ENCODE data around the gene HNRNPH1. TPM values are rescaled to one million over a fixed set of nuclear protein-coding genes. Genes with fewer than 3 reads are reported as not detected.

Gene HNRNPH1
- total RNA-seq, 1 donor from 2014 or later: 987 TPM

GRCh38 chr5:179585941-179586401 is 37.5 kb downstream of the HNRNPH1 start:
- H3K27me3 Mint-ChIP-seq (ENCODE audit: insufficient read depth): no peaks in the 10 kb centered on the region
- intact Hi-C loops (cut with micrococcal nuclease): no loop called here
- no peak overlapping the region for H3K4me3 Mint-ChIP-seq
- no peaks in the 10 kb centered on the region for H3K9me3 Mint-ChIP-seq
- H3K4me1 Mint-ChIP-seq (ENCODE audit: low read depth): no peaks in the 10 kb centered on the region
- no peak overlapping the region for H3K27ac Mint-ChIP-seq
- no peak for DNase-seq (ENCODE audit: low spot score)
- H3K36me3 Mint-ChIP-seq (ENCODE audit: low read depth): peaks cover 26% of the 10 kb centered on the region

GRCh38 chr5:179577286-179577960 is 46.0 kb downstream of the HNRNPH1 start:
- no peak for DNase-seq (ENCODE audit: low spot score)
- Mint-ChIP-seq H3K36me3 (ENCODE audit: low read depth) (peaks cover 22% of the 10 kb centered on the region), H3K4me3 (no peak overlapping the region), H3K9me3 (no peaks in the 10 kb centered on the region), H3K27me3 (ENCODE audit: insufficient read depth) (no peaks in the 10 kb centered on the region), H3K27ac (no peak overlapping the region), H3K4me1 (ENCODE audit: low read depth) (no peaks in the 10 kb centered on the region)
- intact Hi-C loops (cut with micrococcal nuclease): no loop called here

GRCh38 chr5:179572386-179572785 is 51.1 kb downstream of the HNRNPH1 start:
- DNase-seq (ENCODE audit: low spot score): no peak
- no peak overlapping the region for H3K4me3 Mint-ChIP-seq
- intact Hi-C loops (cut with micrococcal nuclease): no loop called here
- no peak overlapping the region for H3K27ac Mint-ChIP-seq
- peaks cover 25% of the 10 kb centered on the region for H3K36me3 Mint-ChIP-seq (ENCODE audit: low read depth)
- no peaks in the 10 kb centered on the region for H3K27me3 Mint-ChIP-seq (ENCODE audit: insufficient read depth)
- no peaks in the 10 kb centered on the region for H3K9me3 Mint-ChIP-seq
- H3K4me1 Mint-ChIP-seq (ENCODE audit: low read depth): peaks cover 5% of the 10 kb centered on the region

GRCh38 chr5:179568721-179569120 is 54.8 kb downstream of the HNRNPH1 start:
- DNase-seq (ENCODE audit: low spot score): no peak
- Mint-ChIP-seq H3K27me3 (ENCODE audit: insufficient read depth) (no peaks in the 10 kb centered on the region), H3K4me1 (ENCODE audit: low read depth) (peaks cover 5% of the 10 kb centered on the region), H3K27ac (no peak overlapping the region), H3K36me3 (ENCODE audit: low read depth) (peaks cover 24% of the 10 kb centered on the region), H3K4me3 (no peak overlapping the region), H3K9me3 (no peaks in the 10 kb centered on the region)
- intact Hi-C loops (cut with micrococcal nuclease): no loop called here

- Mint-ChIP-seq H3K9me3 (no peaks in the 10 kb centered on the region), H3K36me3 (ENCODE audit: low read depth) (peaks cover 33% of the 10 kb centered on the region), H3K4me1 (ENCODE audit: low read depth) (peaks cover 5% of the 10 kb centered on the region), H3K4me3 (no peak overlapping the region), H3K27me3 (ENCODE audit: insufficient read depth) (no peaks in the 10 kb centered on the region), H3K27ac (no peak overlapping the region)
- intact Hi-C loops (cut with micrococcal nuclease): no loop called here
- DNase-seq (ENCODE audit: low spot score): no peak
Measured at GRCh38 chr5:179564526-179564925, 58.9 kb downstream of the HNRNPH1 start.

Other genes with a start within 250 kb of the HNRNPH1 start
- gene RUFY1, start 73.1 kb downstream of the HNRNPH1 start, total RNA-seq: 37.0 and 38.3 TPM in 2 replicates
- 0.66 and 1.0 TPM in 2 replicates for gene CBY3, start 57.4 kb upstream of the HNRNPH1 start, total RNA-seq
- gene CANX, start 75.3 kb upstream of the HNRNPH1 start, total RNA-seq: 451 and 465 TPM in 2 replicates
- gene MAML1, start 109.2 kb upstream of the HNRNPH1 start, total RNA-seq: 36.0 and 37.6 TPM in 2 replicates
- gene LTC4S, start 170.3 kb upstream of the HNRNPH1 start, total RNA-seq: 0.64 and 1.7 TPM in 2 replicates
- gene MGAT4B, start 183.2 kb upstream of the HNRNPH1 start, total RNA-seq: 124 and 132 TPM in 2 replicates
- gene SQSTM1, start 197.2 kb upstream of the HNRNPH1 start, total RNA-seq: 221 and 233 TPM in 2 replicates
- 24.6 and 26.3 TPM in 2 replicates for gene MRNIP, start 235.1 kb upstream of the HNRNPH1 start, total RNA-seq

Data from activated T-helper 1 cell treated with anti-CD3 and anti-CD28 coated beads, Interleukin-12 subunit alpha, Interleukin-12 subunit beta, Interleukin-2, Interleukin-4 antibody, amounts not matched to agents 30 ng/mL and 10 ng/mL and 1 ng/mL, durations not matched to agents 14 hours and 24 hours and 36 hours (primary cell).